Activated T-helper 9 cell treated with anti-CD3 and anti-CD28 coated beads, Interleukin-2, amount 50 U/mL, for 16 hours (primary cell): ENCODE results near the gene ST6GALNAC6.
"Not testable (repeated sequence)": the region's sequence is repeated elsewhere in the genome, so short reads cannot be mapped to it uniquely, and the experiment has no call there.

ENCODE experiments used
- DNase-seq: peaks from one replicate; pipeline ENCODE4 v3.0.0-alpha.2; 2020; ENCODE audit warnings: low read depth

The ST6GALNAC6 gene

DNA sequence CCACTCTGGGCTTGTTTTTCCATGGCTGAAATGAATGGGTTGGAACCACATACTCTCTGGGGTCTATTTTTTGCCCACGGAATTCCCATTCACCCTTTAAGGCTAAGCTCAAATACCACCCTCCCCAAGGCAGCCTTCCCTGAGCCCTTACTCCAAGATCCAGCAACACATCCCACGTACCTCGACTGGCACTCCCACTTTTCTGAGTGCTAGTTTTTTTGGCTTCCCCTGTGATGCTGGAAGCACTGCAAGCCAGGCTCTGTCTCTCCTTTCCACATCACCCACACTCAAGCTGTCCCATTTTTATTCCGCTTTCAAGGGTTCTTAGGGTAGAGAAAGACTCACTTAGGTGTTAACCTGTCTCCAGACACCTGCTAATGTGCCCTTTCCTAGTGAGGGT is 6.0 kb downstream of the ST6GALNAC6 start:
- DNase-seq = no peak

DNA sequence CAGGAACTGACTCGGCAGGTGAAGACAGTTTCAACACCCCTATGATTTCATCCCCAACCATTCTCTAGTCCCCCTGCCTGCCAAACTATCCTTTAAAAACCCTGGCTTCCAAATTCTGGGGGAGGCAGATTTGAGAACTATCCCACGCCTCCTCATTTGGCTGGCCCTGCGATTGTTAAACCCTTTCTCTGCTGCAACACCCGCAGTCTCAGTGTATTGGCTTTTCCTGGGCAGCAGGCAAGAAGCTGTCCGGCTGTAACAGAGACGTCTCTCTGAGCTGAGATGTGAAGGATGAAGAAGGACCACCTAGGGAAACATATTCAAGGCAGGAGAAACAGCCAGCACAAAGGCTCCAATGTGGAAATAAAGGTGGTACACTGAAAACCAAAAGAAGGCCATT is 6.6 kb downstream of the ST6GALNAC6 start:
- DNase-seq = no peak

DNA sequence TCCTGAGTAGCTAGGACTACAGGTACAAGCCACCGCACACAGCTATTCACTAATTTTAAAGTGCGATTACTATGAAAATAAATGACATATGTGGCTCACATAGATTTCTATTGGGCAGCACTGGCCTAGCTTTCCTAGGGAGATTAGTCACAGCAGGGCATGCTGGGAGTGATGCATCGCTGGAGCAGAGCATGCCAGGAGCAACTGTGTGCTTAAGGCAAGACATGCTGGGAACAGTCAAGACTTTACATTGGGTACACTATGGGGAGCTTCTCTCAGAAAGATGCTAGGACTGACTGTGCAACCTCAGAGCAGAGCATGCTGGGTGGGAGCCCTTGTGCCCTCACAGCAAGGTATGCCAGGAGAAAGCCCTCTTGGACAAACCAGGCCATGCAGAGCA is 9.3 kb downstream of the ST6GALNAC6 start:
- no peak for DNase-seq

DNA sequence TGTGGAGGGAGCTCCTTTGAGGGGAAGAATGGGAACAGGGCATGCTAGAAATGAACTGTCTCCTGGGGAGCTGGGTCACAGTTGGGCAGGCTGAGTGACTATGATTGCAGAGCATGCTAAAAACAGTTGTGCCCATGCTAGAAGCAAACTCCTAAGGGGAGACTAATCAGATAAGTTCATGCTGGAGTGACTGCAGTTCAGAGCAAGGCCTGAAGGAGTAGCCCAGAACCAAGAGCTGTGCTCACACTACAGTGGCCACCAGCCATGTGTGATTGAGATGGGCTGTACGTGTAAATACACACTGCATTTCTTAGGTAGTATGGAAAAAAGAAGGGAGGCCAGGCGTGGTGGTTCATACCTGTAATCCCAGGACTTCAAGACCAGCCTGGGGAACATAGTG is 11.6 kb downstream of the ST6GALNAC6 start:
- no peak for DNase-seq

DNA sequence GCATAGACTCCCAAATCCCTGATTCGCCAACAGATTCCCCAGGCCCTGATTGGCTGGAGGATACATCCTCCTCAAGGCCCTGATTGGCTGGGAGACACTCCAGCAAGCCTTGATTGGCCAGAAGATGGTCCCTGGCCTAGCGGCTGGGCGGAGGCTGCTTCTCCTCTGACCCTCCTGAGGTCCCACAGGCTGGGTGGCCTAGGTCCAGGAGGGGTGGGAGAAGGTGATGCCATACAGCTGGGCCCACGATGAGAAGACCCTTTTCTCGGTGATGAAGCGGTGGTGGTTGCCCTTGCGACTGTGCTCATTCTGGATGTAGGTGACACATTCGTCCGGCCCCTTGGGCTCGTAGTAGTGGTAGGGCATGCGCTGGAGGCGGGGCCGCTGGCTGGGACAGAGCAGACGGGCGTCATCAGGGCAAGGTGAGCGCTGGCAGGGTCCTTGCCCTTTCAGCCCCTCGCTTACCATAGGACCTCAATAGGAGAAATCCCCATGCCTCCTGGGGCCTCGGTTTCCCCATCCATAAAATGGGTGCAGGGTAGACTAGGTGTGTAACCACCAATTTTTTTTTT is 12.9 kb downstream of the ST6GALNAC6 start:
- DNase-seq = no peak

DNA sequence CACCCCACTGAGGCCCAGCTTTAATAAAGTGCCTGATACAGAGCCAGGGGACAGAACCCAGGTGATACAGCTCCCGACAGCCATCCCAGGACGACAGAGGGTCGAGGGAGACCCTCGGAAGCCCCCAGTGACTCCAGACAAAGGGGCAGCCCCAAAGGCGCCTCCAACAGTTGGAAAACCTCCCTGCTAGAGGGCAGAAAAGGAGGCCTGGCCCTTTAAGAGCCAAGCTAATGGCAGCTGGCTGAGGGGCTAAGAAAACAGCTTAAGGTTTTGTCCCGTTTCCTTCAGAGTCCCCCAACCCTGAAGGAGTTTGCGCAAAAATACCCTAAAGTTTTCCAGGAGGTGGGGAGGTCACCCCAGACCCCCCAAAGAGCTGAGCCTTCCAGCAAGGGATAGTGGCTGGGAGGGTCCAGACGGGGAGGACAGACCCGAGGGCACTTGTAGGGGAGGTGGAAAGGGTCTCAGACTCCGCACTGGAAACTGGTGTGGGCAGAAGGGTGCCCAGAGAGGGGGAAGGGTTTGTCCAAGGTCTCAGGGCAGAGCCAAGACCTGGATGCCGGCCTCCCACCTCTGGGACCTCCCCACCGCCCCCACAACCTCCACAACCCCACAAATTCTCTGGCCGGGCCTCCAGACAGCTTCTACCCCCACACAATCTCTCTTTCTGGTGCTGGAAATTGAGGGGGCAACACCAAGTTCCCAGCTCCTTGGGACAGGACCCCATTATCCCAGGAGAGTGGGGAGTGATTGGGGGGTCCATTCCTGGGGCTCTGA is 13.7 kb downstream of the ST6GALNAC6 start:
- DNase-seq = no peak

DNA sequence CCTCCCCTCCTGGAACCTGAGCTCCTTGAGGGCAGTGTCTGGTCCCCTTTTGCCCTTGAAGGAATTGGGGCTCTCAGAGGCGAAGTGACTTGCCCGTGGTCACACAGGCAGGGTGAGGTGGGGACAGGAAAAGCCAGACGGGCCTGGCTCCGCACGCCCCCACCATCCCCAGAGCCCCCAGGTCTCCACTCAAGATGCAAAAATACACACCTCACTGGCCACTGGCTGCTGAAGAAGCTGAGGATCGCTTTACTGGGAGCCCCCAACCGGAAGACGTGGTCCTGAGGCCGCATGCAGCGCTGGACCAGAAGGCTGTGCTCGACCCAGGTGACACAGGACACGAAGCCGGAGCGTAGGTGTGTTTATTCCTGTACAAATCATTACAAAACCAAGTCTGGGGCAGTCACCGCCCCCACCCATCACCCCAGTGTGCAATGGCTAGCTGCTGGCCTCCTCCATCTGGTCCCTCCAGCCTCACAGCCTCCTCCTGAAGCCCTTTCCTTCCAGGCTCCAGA is 14.4 kb downstream of the ST6GALNAC6 start:
- DNase-seq = no peak

DNA sequence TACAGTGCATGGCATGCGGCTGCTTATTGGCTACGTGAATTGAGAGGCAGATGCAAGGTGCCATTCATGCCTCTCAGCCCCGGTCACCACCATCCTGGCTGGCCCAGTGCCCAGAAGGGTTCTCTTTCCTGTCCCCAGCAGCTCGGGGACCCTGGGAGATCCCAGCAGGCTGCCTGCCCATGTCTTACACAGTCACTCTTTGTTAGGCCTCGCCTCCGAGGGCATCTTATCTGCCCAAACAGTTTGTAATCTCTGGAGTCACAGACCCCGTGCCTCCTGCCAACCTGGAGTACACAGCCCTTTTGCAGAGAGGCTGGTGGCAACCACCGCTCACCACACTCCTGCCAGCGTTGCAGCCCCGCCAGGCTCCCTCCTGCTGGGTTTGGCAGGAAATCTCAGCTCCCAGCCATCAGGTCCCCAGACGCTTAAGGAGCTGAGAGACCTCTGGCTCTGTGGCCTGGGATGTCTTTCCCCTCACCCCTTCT is 14.9 kb downstream of the ST6GALNAC6 start:
- no peak for DNase-seq

DNA sequence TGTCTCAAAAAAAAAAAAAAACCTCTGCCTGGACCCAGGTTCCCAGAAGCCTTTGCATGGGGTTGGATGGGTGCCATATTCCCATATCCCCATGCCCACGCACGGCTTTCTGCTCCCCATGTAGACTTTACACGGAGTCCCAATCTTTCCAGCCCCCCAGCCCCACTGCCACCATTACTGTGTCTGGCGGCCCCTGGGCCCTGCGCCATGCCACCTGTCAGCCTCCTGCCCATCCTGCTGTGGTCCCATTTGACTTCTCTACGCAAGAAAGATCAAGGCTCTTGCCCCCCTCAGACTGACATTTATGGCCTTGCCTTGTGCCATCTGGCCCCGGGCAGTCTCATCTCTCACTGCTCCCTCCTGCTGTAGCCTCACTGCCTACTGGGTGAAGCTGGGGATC is 15.4 kb downstream of the ST6GALNAC6 start:
- no peak for DNase-seq

DNA sequence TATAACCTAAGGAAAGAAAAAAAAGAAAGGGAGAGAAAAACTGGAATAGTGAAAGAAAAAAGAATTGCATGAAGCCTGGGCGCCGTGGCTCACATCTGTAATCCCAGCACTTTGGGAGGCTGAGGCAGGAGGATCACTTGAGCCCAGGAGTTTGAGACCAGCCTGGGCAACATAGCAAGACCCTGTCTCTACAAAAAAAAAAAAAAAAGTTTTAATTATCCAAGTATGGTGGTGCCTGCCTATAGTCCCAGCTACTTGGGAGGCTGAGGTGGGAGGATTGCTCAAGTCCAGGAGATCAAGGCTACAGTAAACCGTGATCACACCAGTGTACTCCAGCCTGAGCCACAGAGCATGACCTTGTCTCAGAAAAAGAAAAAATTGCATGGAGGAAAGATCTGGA is 17.7 kb downstream of the ST6GALNAC6 start:
- DNase-seq = not testable (repeated sequence)

DNA sequence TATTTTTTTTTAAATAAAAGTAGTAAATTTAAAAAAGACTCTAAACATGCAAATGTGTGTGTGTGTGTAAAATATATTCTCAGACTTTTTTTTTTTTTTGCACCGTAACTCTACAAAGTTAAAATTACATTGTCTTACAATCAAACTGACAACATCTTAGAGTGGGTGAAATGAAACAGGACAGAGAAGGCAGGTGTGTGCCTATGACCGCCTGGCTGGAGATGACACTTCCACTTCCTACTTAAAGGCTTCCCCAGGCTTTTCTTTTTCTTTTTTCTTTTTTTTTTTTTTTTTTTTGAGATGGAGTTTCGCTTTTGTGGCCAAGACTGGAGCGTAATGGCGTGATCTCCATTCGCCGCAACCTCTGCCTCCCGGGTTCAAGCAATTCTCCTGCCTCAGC is 19.3 kb downstream of the ST6GALNAC6 start:
- DNase-seq = no peak

DNA sequence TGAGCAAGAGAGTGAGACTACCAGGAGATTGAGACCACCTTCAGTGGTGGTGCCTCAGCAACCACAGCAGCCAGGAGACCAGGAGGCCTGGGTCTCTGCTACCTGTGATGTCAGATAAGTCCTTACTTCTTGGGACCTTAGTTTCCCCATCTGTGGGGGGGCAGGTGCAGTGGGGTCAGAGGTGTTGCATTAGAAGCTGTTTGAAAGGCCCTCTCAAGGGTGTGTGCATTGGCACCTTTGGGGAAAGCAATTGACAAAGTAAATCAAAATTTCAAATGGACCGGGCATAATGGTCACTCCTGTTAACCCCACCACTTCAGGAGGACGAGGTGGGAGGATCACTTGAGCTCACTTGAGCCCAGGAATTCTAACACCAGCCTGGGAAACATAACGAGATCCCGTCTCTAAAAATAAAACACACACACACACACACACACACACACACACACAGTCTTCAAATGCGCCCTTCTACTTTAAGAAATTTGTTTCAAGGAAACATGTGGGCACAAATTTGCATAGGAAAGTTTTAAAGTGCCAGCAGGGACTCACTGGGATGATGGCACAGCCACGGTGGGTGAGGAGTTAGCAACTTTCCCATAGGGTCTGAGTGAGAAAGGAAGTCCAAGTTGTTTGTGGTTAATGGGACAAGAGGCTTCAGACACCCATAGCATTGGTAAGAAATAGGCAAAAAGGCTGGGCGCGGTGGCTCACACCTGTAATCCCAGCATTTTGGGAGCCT is 20.6 kb downstream of the ST6GALNAC6 start:
- DNase-seq = no peak

DNA sequence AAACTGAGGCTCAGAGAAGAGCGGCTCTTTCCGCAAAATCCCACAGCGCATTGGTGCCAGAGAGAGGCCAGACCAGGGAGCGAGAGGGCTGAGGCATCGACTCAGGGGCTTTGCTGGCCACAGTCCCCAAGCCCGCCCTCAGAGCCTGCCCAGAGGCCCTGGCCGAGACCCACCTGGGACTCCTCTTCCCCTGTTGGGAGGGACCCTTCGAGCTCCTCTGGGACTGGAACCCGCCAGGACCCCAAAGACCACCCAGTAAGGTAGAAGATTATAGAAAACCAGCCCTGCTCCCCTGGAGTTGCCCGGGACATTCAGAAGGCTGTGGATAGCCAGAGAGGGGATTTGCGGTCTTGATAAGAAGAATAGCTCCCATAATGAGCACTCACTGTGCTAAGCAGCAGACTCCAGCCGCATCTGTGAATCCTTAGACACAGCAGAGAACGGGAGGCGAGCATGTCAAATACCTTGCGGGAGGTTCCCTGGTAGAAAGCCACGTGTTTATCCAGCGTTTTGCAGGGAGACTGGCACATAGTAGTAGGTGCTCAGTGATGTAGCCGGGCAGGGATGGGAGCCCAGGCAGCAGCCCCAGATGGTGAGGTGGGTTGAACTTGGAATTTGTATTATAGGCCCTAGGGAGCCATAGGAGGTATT is 21.3 kb downstream of the ST6GALNAC6 start:
- DNase-seq = no peak

DNA sequence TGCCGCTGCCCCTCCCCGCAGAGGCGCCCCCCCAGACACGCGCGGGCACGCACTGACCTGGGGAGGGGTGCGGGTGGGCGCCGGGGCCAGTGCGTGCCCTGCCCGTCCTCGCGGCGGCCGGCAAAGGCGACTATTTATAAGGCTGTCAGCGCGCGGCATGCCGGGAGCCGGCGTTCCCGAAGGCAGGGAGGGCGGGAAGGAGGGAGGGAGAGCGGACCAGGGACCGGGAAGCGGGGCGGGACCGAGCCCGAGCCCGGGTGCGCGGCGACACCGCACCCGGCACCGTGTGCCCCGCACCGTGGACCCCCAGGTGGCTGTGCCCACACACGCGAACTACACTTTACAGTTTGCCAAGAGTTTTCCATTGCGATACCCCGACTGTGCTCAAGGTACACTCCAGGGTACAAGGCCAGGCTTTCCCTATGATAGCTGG is 21.8 kb downstream of the ST6GALNAC6 start, which contains the start of gene AK1:
TSS of gene AK1 (minus strand) at position 110 of the 433 bp plus-strand sequence. CDS start 3,058 bp downstream, outside the sequence.
- DNase-seq = no peak

DNA sequence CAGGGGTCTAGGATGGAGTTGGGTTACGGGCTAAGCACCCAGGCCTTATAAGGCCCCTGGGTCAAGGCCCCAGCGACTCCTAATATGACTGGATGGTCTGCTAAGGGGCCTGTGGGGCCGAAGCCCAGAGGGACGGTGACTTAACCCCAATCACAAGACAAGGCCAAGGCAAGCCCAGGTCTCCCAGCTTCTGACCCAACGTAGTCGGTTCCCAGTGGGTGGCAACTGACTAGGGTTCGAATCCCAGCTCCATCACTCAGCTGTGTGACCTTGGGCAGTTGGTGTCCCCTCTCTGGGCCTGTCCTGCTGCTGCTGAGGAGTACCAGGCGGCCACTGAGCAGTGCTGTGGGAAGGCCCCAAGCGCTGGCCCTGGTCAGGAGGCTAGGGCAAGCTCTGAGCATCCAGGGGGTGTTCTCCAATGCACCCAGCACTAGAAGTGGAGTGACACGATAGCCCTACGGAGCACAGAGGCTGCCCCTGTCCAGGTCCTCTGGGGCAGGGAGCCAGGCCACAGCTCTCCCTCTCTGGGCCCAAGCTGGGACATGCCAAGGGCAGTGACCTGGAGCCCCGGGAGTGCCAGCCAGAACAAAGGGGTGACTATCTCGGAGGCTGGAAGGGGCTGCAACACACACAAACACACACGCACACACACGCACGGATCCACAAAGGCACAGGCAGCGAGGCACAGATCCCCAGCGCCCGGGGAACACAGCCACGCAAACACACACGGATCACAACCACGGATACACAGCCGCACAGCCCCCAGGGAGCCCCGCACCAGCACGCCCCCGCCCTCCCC is 22.4 kb downstream of the ST6GALNAC6 start:
- DNase-seq = no peak

DNA sequence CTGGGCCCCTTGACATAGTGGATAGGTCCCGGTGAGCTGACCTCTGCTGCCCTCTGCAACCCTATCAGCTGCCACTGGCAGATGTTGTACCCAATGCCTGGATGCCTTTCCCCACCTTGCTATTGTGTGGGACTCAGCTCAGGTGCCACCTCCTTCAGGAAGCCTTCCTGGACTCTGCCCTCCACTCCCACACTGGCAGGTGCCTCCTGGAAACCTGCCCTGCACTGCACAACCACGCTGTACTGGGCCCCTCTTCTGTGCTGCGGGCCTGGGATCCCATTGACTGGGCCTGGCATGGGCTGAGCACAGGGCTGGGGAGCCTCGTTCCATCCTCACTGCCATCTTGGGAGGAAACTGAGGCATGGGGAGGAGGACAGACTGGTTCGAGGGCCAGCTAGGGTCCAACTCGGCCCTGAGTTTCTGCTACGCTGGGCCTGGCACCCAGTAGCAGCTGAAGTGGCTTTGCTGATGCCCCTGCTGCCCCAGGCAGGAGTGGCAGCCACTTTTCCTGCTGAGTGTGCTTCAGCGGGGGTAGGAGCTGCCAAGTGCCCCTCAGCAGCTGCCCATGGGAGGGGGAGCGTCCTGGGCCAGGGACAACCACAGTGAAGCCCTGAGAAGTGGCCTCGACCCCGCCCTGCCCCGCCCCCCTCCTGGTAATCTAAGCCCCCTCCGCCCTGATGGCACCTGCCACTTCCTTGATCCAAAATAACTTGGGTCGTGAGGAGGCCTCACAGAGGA is 23.2 kb downstream of the ST6GALNAC6 start:
- no peak for DNase-seq

DNA sequence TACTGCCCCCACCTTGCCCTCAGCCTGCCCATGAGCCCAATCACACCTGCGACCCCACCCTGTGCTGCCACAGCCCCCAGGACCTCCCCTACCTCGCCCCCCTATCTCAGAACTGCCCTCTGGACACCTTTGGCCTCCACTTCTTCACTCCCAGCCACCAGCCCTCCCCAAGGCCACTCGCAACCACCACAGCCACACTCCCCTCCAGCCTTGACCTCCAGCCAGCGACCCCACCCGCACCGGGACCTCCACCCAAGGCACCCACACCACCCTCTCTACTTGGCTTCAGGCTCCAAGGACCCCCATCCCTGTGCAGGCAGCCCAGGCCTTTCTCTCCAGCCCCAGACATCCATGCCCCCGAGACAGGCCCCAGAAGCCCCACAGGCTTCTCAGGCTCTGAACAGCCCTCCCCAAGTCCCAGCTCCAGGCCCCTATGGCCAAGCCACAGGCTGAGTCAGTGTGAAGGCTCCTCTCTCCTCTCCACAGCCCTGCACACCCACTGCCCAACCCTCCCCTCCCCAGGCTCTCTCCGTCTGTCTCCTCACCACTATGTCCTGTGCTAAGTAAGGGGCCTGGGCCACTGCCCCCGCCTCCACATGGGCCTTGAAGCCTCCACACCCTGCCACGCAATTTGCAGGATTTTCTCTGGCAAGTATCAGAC is 24.0 kb downstream of the ST6GALNAC6 start:
- no peak for DNase-seq

DNA sequence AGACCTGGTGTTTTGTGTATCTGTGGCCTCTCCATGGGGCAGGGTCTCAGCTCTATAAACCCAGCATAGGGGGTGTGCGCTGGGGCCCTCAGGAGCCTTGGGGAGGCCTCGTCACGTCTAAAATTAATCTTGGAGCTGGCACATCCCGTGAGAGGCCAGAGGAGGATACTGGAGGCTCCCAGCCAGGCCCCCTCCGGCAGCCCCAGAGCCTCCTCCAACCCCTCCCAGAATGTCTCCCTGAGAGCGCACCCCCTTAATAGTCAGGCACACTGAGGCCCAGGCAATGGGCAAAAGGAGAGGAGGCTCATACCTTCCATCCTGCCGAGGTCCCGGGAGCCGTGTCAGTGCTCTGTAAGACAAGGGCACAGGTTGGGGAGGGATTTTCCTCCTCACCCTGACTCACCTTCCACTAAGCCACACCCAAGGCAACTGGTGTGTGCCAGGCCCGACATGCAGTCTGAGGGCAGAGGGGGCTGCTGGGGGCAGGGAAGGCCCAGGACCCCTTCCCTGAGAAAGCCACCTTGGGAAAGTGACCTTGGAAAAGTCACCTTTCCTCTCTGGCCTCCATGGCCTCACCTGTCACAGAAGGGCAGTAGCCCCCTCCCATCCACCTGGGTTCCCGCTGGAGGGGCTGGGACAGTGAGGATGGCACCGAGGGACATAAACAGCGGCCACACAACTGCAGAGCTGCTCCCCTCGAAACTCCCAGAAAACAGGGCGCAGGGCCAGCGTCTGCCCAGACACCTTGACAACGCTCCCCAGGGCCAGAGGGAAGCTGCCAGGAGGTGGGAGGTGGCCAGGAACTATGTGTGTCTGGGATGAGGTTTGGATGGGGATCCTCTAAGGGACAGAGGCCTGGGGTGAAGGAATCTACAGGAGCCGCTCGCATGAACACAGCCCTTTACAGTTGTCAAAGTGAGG is 24.8 kb downstream of the ST6GALNAC6 start:
- no peak for DNase-seq

DNA sequence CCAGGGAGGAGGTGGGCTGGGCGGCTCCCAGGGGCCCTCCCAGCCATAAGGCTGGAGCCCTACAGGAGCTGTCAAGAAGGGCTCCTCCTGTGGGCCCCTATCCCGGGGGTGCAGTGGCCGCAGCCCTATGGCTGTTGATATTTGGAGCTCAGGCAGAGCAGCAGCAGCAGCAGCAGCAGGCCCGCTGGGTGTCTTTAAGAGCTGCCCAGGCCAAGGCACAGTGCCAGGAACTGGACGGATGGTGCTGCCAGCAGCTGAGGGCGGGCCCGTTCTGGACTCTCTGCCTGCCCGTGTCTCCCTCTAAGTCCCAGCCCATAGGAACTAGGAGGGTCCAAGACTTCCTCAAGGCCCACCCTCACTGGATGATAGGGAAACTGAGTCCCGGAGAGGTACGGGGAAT is 25.5 kb downstream of the ST6GALNAC6 start:
- DNase-seq = no peak
